22Rv1 (cell line): ENCODE results near the gene COP1.

Experiments used
- H3K27ac ChIP-seq: fragments of 450-650 bp; 2 replicates; pipeline ENCODE4 v1.5.1; 2017
- CTCF ChIP-seq: fragments of 450-650 bp; IDR thresholded peaks from 2 replicates; pipeline ENCODE4 v1.5.1; 2017; ENCODE audit warnings: mild to moderate bottlenecking
- ZFX ChIP-seq: fragments of 450-650 bp; IDR thresholded peaks from 2 replicates; pipeline ENCODE4 v1.6.1; 2017; ENCODE audit warnings: antibody characterized with exemption, borderline replicate concordance

Gene COP1

GRCh38 chr1:176122282-176122681, 84.8 kb downstream of the COP1 start:
- H3K27ac ChIP-seq = no peak overlapping the region
- no peak for TF ChIP-seq ZFX

- H3K27ac ChIP-seq = no peak overlapping the region
- TF ChIP-seq ZFX = no peak
- TF ChIP-seq CTCF = peak; percentile 64
Observed at GRCh38 chr1:176119549-176119948, 87.5 kb downstream of the COP1 start.

GRCh38 chr1:176118985-176119384, 88.1 kb downstream of the COP1 start:
- no peak overlapping the region for H3K27ac ChIP-seq
- TF ChIP-seq CTCF = no peak
- TF ChIP-seq ZFX = no peak

- TF ChIP-seq ZFX (no peak), CTCF (no peak)
- no peak overlapping the region for H3K27ac ChIP-seq
Observed at GRCh38 chr1:176111835-176112234, 95.3 kb downstream of the COP1 start.

- no peak for TF ChIP-seq ZFX
- no peak for TF ChIP-seq CTCF
Observed at GRCh38 chr1:176110203-176110602, 96.9 kb downstream of the COP1 start.

GRCh38 chr1:176102768-176103350, 104.2 kb downstream of the COP1 start:
- no peak for TF ChIP-seq CTCF
- no peak for TF ChIP-seq ZFX
- H3K27ac ChIP-seq = no peak overlapping the region

More at GRCh38 chr1:176110203-176110602, 96.9 kb downstream of the COP1 start:
- H3K27ac ChIP-seq = no peak overlapping the region

GRCh38 chr1:176101951-176102642, 105.0 kb downstream of the COP1 start:
- TF ChIP-seq CTCF = no peak
- TF ChIP-seq ZFX = no peak
- H3K27ac ChIP-seq = no peak overlapping the region
